A549 (cell line): ENCODE measurements around the gene ZBTB20.

Source experiments
- CBX2 ChIP-seq: fragments of 200-600 bp; sonication (generic); IDR thresholded peaks from 2 replicates; pipeline ENCODE4 v1.6.1; 2016; ENCODE audit warnings: low read depth, mild to moderate bottlenecking, borderline replicate concordance
- CBX8 ChIP-seq: fragments of 200-600 bp; sonication (generic); IDR thresholded peaks from 2 replicates; pipeline ENCODE4 v1.6.1; 2016
- CTCF ChIP-seq: fragments of >200 bp; sonication (Bioruptor Twin); formaldehyde crosslinking; IDR thresholded peaks from 3 replicates; pipeline ENCODE4 v1.5.1; 2016
- KDM1A ChIP-seq: fragments of 200-600 bp; sonication (generic); IDR thresholded peaks from 2 replicates; pipeline ENCODE4 v1.6.1; 2016; ENCODE audit warnings: low read depth, mild to moderate bottlenecking
- MAFK ChIP-seq: fragments of 450-650 bp; IDR thresholded peaks from 2 replicates; pipeline ENCODE4 v1.6.1; 2014; ENCODE audit not compliant: partially characterized antibody
- POLR2A ChIP-seq: IDR thresholded peaks from 2 replicates; pipeline ENCODE4 v1.6.1; 2012; ENCODE audit warnings: mild to moderate bottlenecking, low read length
- POLR2AphosphoS2 ChIP-seq: conservative IDR thresholded peaks from 2 replicates; pipeline ENCODE4 v1.6.1; 2012; ENCODE audit warnings: low read length, improper control_type of control experiment, inconsistent platforms
- SMC3 ChIP-seq: fragments of >200 bp; sonication (Bioruptor Twin); formaldehyde crosslinking; IDR thresholded peaks from 3 replicates; pipeline ENCODE4 v1.6.1; 2018; ENCODE audit warnings: inconsistent platforms
- TP53 ChIP-seq: fragments of 250-450 bp; sonication (Bioruptor Pico); IDR thresholded peaks from 2 replicates; pipeline ENCODE4 v1.5.0; 2021; ENCODE audit warnings: mild to moderate bottlenecking, moderate library complexity
- USF2 ChIP-seq: fragments of 450-650 bp; IDR thresholded peaks from 2 replicates; pipeline ENCODE4 v1.6.1; 2014; ENCODE audit warnings: antibody characterized with exemption
- ZSCAN20 ChIP-seq: fragments of 250-450 bp; sonication (Bioruptor Pico); IDR thresholded peaks from 2 replicates; pipeline ENCODE4 v1.8.0; 2022; ENCODE audit warnings: mild to moderate bottlenecking, moderate library complexity

DNA sequence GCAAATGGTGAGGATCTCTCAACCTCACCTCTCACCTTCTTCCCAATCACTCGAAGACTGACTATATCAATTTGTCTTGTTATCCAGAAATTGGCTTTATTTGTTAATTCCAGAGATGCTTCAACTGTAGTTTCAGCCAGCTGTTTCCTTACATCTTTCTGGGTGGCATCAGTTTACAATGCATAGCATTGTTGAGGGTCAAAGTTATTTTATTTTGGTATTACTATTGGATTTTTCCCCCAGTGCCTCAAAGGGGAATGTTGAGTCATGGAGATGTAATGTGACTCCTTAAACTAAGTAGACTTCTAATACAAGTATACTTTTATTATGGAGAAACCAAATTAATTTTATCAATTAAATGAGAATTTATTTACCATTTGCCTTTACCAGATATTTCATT is 501.7 kb downstream of the ZBTB20 start:
- TF ChIP-seq CBX8 (no peak), ZSCAN20 (CRISPR knock-in tag) (no peak), CTCF (no peak), KDM1A (no peak), CBX2 (no peak), POLR2AphosphoS2 (no peak), MAFK (no peak), POLR2A (no peak), SMC3 (no peak), TP53 (no peak), USF2 (no peak)
